Adrenal gland (tissue), 5 donors: Measurements from ENCODE around the gene ADAMTSL3.

Experiments
- CTCF ChIP-seq, 6 experiments: fragments of 450-650 bp in 4 of 6; fragments of 200-600 bp in 2 of 6; sonication (generic) in 1 of 6; IDR thresholded peaks; 1 replicate in 5 of 6; 2 replicates in 1 of 6; pipeline versions ENCODE4 v1.5.1 to v1.8.0; 2016 to 2021; ENCODE audit warnings: antibody characterized with exemption in 6 of 6, mild to moderate bottlenecking in 2 of 6, moderate library complexity in 1 of 6
- POLR2A ChIP-seq, 2 donors: fragments of 450-650 bp; IDR thresholded peaks; one replicate each; pipeline ENCODE4 v1.6.1; 2017; ENCODE audit warnings: antibody characterized with exemption in 2 of 2, mild to moderate bottlenecking in 2 of 2, moderate library complexity in 1 of 2
- donor health status: DM: no; HTN: no; CAD: no.

- TF ChIP-seq CTCF (IDR thresholded peaks at IDR 0.05), result no peak
- TF ChIP-seq POLR2A (IDR thresholded peaks at IDR 0.05), result no peak
Observed at GRCh38 chr15:83943849-83944404, 290.0 kb downstream of the ADAMTSL3 start.
